ENCODE results near the gene NOC3L. TPM values are rescaled to one million over a fixed set of nuclear protein-coding genes. Genes with fewer than 3 reads are reported as not detected.

NOC3L gene
- total RNA-seq, 1 donor: 21.0 TPM

DNA sequence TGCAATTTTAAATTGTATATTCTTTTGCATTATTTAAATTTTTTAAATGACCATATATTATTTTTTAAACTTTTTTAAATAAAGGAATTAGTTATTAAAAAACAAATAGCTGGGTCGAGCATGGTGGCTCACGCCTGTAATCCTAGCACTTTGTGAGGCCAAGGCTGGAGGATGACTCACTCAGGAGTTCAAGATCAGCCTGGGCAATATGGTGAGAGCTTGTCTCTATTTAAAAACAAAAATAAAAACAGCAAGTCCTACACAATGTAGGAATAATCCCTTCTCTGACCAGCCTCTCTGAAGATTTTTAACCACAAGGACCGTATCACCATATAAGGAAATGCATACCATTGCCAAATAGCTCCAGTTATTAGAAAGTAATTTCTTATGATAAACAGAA lies 19.6 kb downstream of the NOC3L start:
- no peaks in the 10 kb centered on the region for H3K9me3 ChIP-seq (ENCODE audit: low read depth, low read length)
- H2AFZ ChIP-seq (ENCODE audit: low read length): no peak overlapping the region
- no peak for DNase-seq (ENCODE audit: insufficient read length, low spot score, missing footprints)
- no peak overlapping the region for H3K27ac ChIP-seq (ENCODE audit: low read depth, low read length)
- H3K79me2 ChIP-seq (ENCODE audit: insufficient read depth, low read length): no peaks in the 10 kb centered on the region
- H4K20me1 ChIP-seq (ENCODE audit: insufficient read depth, low read length): no peaks in the 10 kb centered on the region
- peaks cover 74% of the 10 kb centered on the region for H3K36me3 ChIP-seq (ENCODE audit: insufficient read depth, low read length)
- H3K4me1 ChIP-seq (ENCODE audit: insufficient read depth, low read length): no peaks in the 10 kb centered on the region
- H3K4me3 ChIP-seq (ENCODE audit: insufficient read depth, low read length): no peak overlapping the region
- TF ChIP-seq, protein P1, sequence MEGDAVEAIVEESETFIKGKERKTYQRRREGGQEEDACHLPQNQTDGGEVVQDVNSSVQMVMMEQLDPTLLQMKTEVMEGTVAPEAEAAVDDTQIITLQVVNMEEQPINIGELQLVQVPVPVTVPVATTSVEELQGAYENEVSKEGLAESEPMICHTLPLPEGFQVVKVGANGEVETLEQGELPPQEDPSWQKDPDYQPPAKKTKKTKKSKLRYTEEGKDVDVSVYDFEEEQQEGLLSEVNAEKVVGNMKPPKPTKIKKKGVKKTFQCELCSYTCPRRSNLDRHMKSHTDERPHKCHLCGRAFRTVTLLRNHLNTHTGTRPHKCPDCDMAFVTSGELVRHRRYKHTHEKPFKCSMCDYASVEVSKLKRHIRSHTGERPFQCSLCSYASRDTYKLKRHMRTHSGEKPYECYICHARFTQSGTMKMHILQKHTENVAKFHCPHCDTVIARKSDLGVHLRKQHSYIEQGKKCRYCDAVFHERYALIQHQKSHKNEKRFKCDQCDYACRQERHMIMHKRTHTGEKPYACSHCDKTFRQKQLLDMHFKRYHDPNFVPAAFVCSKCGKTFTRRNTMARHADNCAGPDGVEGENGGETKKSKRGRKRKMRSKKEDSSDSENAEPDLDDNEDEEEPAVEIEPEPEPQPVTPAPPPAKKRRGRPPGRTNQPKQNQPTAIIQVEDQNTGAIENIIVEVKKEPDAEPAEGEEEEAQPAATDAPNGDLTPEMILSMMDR (IDR thresholded peaks at IDR 0.05; ENCODE audit: extremely low read depth, low read depth, low read length): no peak
- H3K27me3 ChIP-seq (ENCODE audit: insufficient read depth, low read length): no peaks in the 10 kb centered on the region
- no peak overlapping the region for H3K4me2 ChIP-seq (ENCODE audit: insufficient read depth, low read length)

DNA sequence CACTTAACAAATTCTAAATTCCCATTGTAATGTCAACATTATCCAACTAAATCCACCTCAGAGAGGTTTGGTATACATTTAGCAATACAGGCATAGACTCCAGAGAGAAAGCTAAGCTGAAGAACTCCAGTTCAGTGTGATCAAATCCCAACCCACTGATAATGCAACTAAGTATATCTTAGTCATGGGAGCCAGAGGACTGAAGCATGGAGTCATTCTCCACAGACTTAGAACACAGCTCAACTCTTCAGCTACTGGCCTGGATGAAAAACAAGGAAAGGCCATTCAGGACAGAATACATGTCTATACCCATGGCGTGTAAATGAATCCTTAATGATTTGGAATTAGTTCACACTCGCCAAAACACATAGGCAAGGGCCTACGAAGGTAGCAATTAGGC lies 27.9 kb downstream of the NOC3L start:
- H3K27me3 ChIP-seq (ENCODE audit: insufficient read depth, low read length): no peaks in the 10 kb centered on the region
- TF ChIP-seq, protein P1 (IDR thresholded peaks at IDR 0.05; ENCODE audit: extremely low read depth, low read depth, low read length): no peak
- H3K9me3 ChIP-seq (ENCODE audit: low read depth, low read length): no peaks in the 10 kb centered on the region
- no peak overlapping the region for H3K4me3 ChIP-seq (ENCODE audit: insufficient read depth, low read length)
- no peak overlapping the region for H2AFZ ChIP-seq (ENCODE audit: low read length)
- DNase-seq (ENCODE audit: insufficient read length, low spot score, missing footprints): no peak
- H3K36me3 ChIP-seq (ENCODE audit: insufficient read depth, low read length): peaks cover 78% of the 10 kb centered on the region
- no peaks in the 10 kb centered on the region for H3K4me1 ChIP-seq (ENCODE audit: insufficient read depth, low read length)
- H3K79me2 ChIP-seq (ENCODE audit: insufficient read depth, low read length): no peaks in the 10 kb centered on the region
- H4K20me1 ChIP-seq (ENCODE audit: insufficient read depth, low read length): peaks cover 3% of the 10 kb centered on the region
- no peak overlapping the region for H3K27ac ChIP-seq (ENCODE audit: low read depth, low read length)
- H3K4me2 ChIP-seq (ENCODE audit: insufficient read depth, low read length): no peak overlapping the region

DNA sequence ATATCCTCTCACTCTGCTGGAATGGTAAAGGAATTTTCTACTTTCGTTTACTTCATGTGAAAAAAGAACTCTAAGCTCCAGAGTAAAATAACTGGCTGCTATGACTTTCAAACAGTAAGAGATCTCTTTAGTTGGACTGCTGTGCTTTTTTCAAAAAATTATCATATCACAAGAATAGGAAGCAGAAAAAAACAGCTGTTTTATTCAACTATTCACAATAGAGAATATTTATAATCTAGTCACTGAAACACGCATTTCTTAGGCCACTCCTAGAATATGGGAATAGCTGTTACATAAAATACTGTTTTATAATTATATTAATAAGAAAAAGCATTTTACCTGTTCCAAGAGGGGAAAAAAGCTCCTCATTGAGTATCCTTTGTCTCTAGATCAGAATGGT lies 29.7 kb downstream of the NOC3L start:
- no peaks in the 10 kb centered on the region for H3K4me1 ChIP-seq (ENCODE audit: insufficient read depth, low read length)
- no peak overlapping the region for H2AFZ ChIP-seq (ENCODE audit: low read length)
- TF ChIP-seq, protein P1 (IDR thresholded peaks at IDR 0.05; ENCODE audit: extremely low read depth, low read depth, low read length): no peak
- H3K79me2 ChIP-seq (ENCODE audit: insufficient read depth, low read length): no peaks in the 10 kb centered on the region
- H3K9me3 ChIP-seq (ENCODE audit: low read depth, low read length): no peaks in the 10 kb centered on the region
- peaks cover 3% of the 10 kb centered on the region for H4K20me1 ChIP-seq (ENCODE audit: insufficient read depth, low read length)
- no peaks in the 10 kb centered on the region for H3K27me3 ChIP-seq (ENCODE audit: insufficient read depth, low read length)
- H3K4me2 ChIP-seq (ENCODE audit: insufficient read depth, low read length): no peak overlapping the region
- no peak for DNase-seq (ENCODE audit: insufficient read length, low spot score, missing footprints)
- no peak overlapping the region for H3K4me3 ChIP-seq (ENCODE audit: insufficient read depth, low read length)
- H3K36me3 ChIP-seq (ENCODE audit: insufficient read depth, low read length): peaks cover 60% of the 10 kb centered on the region
- H3K27ac ChIP-seq (ENCODE audit: low read depth, low read length): no peak overlapping the region

DNA sequence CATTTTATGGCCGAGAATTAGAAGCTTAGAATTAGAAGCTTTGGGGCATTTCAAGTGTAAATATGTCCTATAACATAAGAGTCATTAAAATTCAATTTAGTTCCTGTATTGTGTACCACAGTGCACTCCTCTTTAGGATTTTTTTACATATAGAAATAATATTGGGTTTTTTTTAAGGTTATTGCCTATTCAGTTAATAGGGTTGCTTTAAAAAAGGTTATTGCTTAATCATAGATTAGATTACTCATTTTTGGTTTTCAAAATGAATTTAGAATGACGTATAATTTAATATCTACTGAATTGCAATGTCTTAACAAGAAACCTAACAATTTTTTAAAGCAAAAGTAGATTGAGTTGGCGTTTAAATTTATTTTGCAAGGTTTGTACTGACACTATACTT lies 34.1 kb downstream of the NOC3L start:
- no peak overlapping the region for H2AFZ ChIP-seq (ENCODE audit: low read length)
- no peak overlapping the region for H3K4me2 ChIP-seq (ENCODE audit: insufficient read depth, low read length)
- H3K27ac ChIP-seq (ENCODE audit: low read depth, low read length): no peak overlapping the region
- no peaks in the 10 kb centered on the region for H3K79me2 ChIP-seq (ENCODE audit: insufficient read depth, low read length)
- H3K4me1 ChIP-seq (ENCODE audit: insufficient read depth, low read length): no peaks in the 10 kb centered on the region
- H4K20me1 ChIP-seq (ENCODE audit: insufficient read depth, low read length): no peaks in the 10 kb centered on the region
- H3K4me3 ChIP-seq (ENCODE audit: insufficient read depth, low read length): no peak overlapping the region
- no peaks in the 10 kb centered on the region for H3K27me3 ChIP-seq (ENCODE audit: insufficient read depth, low read length)
- peaks cover 32% of the 10 kb centered on the region for H3K36me3 ChIP-seq (ENCODE audit: insufficient read depth, low read length)
- TF ChIP-seq, protein P1 (IDR thresholded peaks at IDR 0.05; ENCODE audit: extremely low read depth, low read depth, low read length): no peak
- H3K9me3 ChIP-seq (ENCODE audit: low read depth, low read length): no peaks in the 10 kb centered on the region
- DNase-seq (ENCODE audit: insufficient read length, low spot score, missing footprints): no peak

All from osteoblast (primary cell).